T-helper 17 cell (primary cell): ENCODE data around the gene ABCD2. TPM values are rescaled to one million over a fixed set of nuclear protein-coding genes. Genes with fewer than 3 reads are reported as not detected.
A peak's percentile ranks its signal among the peaks of the same experiment; 100 is the strongest.

ENCODE experiments used
- ATAC-seq: fragments of 150-1000 bp; cut with Tn5 transposase; 2 replicates; pipeline ENCODE4 v1.10.0; 2021; ENCODE audit warnings: mild to moderate bottlenecking, moderate library complexity
- DNase-seq, 3 donors: peaks; one replicate each; pipeline versions ENCODE4 v3.0.0 to v3.0.0-alpha.2; 2020 to 2021
- H3K9me3 ChIP-seq: one replicate; pipeline ENCODE4 v1.7.0; 2013; ENCODE audit warnings: low read length, mild to moderate bottlenecking; ENCODE audit not compliant: control insufficient read depth, poor library complexity, severe bottlenecking
- H3K27ac Mint-ChIP-seq: one replicate; pipeline ENCODE4 v1.8.0; 2022; ENCODE audit warnings: mild to moderate bottlenecking, moderate library complexity, mixed read lengths
- H3K27me3 Mint-ChIP-seq: one replicate; pipeline ENCODE4 v1.8.0; 2022; ENCODE audit warnings: mixed read lengths
- H3K36me3 Mint-ChIP-seq: one replicate; pipeline ENCODE4 v1.8.0; 2022; ENCODE audit warnings: low read depth, mixed read lengths
- H3K4me1 Mint-ChIP-seq: one replicate; pipeline ENCODE4 v1.8.0; 2022; ENCODE audit warnings: mild to moderate bottlenecking, mixed read lengths
- H3K4me3 Mint-ChIP-seq: one replicate; pipeline ENCODE4 v1.8.0; 2022; ENCODE audit warnings: mild to moderate bottlenecking, moderate library complexity, mixed read lengths
- total RNA-seq, 4 donors: library from RNA in 2 of 4; stranded (reverse) in 2 of 4; gene quantifications; one replicate each; pipeline ENCODE4 v1.2.3 and lab custom pipeline; 2022 to 2026

Gene ABCD2
- total RNA-seq, 2 donors from 2014 or later, result 7.5 to 9.1 TPM

GRCh38 chr12:39621670-39622069 lies 2.1 kb upstream of the ABCD2 start:
- Mint-ChIP-seq H3K4me3 (no peak overlapping the region), H3K27me3 (no peaks in the 10 kb centered on the region), H3K36me3 (peaks cover 2% of the 10 kb centered on the region), H3K4me1 (peaks cover 32% of the 10 kb centered on the region), H3K27ac (no peak overlapping the region)
- no peak for ATAC-seq
- DNase-seq, result no peak
- no peaks in the 10 kb centered on the region for H3K9me3 ChIP-seq

GRCh38 chr12:39620659-39621658 lies 1.4 kb upstream of the ABCD2 start:
- H3K27me3 Mint-ChIP-seq, result no peaks in the 10 kb centered on the region
- DNase-seq (peak in 2 of 3 donors; percentile 18), ATAC-seq (peak; percentile 32)
- peaks cover 2% of the 10 kb centered on the region for H3K36me3 Mint-ChIP-seq
- H3K4me3 Mint-ChIP-seq, result no peak overlapping the region
- no peaks in the 10 kb centered on the region for H3K9me3 ChIP-seq
- H3K4me1 Mint-ChIP-seq, result peaks cover 30% of the 10 kb centered on the region
- H3K27ac Mint-ChIP-seq, result no peak overlapping the region

GRCh38 chr12:39619316-39619659 lies 315 bp downstream of the ABCD2 start:
- ATAC-seq (peak; percentile 24), DNase-seq (no peak)
- H3K36me3 Mint-ChIP-seq, result peaks cover 3% of the 10 kb centered on the region
- no peaks in the 10 kb centered on the region for H3K27me3 Mint-ChIP-seq
- no peak overlapping the region for H3K27ac Mint-ChIP-seq
- H3K4me1 Mint-ChIP-seq, result peaks cover 31% of the 10 kb centered on the region
- no peak overlapping the region for H3K4me3 Mint-ChIP-seq
- H3K9me3 ChIP-seq, result no peaks in the 10 kb centered on the region

- H3K9me3 ChIP-seq, result no peaks in the 10 kb centered on the region
- no peak for DNase-seq
- peaks cover 35% of the 10 kb centered on the region for H3K4me1 Mint-ChIP-seq
Measured at GRCh38 chr12:39618701-39619100, 902 bp downstream of the ABCD2 start.

GRCh38 chr12:39617887-39618286 lies 1.7 kb downstream of the ABCD2 start:
- no peaks in the 10 kb centered on the region for H3K9me3 ChIP-seq
- H3K4me1 Mint-ChIP-seq, result peaks cover 38% of the 10 kb centered on the region
- H3K36me3 Mint-ChIP-seq, result peaks cover 8% of the 10 kb centered on the region
- H3K27me3 Mint-ChIP-seq, result no peaks in the 10 kb centered on the region
- H3K4me3 Mint-ChIP-seq, result no peak overlapping the region
- no peak for DNase-seq
- ATAC-seq, result no peak
- H3K27ac Mint-ChIP-seq, result no peak overlapping the region

More at GRCh38 chr12:39618701-39619100, 902 bp downstream of the ABCD2 start:
- Mint-ChIP-seq H3K27me3 (no peaks in the 10 kb centered on the region), H3K36me3 (peaks cover 7% of the 10 kb centered on the region), H3K27ac (no peak overlapping the region), H3K4me3 (no peak overlapping the region)
- ATAC-seq, result no peak

GRCh38 chr12:39616666-39617065 lies 2.9 kb downstream of the ABCD2 start:
- Mint-ChIP-seq H3K27ac (peak overlapping the region; percentile 72), H3K4me3 (peak overlapping the region; percentile 86), H3K4me1 (peaks cover 32% of the 10 kb centered on the region), H3K36me3 (peaks cover 10% of the 10 kb centered on the region), H3K27me3 (no peaks in the 10 kb centered on the region)
- ATAC-seq (no peak), DNase-seq (no peak)
- no peaks in the 10 kb centered on the region for H3K9me3 ChIP-seq

GRCh38 chr12:39616251-39616650 lies 3.4 kb downstream of the ABCD2 start:
- no peak for ATAC-seq

GRCh38 chr12:39613525-39613924 lies 6.1 kb downstream of the ABCD2 start:
- H3K9me3 ChIP-seq, result no peaks in the 10 kb centered on the region
- Mint-ChIP-seq H3K27ac (peak overlapping the region; percentile 78), H3K4me1 (peaks cover 34% of the 10 kb centered on the region), H3K4me3 (peak overlapping the region; percentile 45), H3K36me3 (peaks cover 10% of the 10 kb centered on the region), H3K27me3 (no peaks in the 10 kb centered on the region)
- DNase-seq, result no peak
- no peak for ATAC-seq

More at GRCh38 chr12:39616251-39616650, 3.4 kb downstream of the ABCD2 start:
- no peaks in the 10 kb centered on the region for H3K9me3 ChIP-seq
- Mint-ChIP-seq H3K27me3 (no peaks in the 10 kb centered on the region), H3K4me1 (peaks cover 32% of the 10 kb centered on the region), H3K4me3 (peak overlapping the region; percentile 86), H3K36me3 (peaks cover 10% of the 10 kb centered on the region), H3K27ac (peak overlapping the region; percentile 72)
- DNase-seq, result no peak

GRCh38 chr12:39612250-39612649 lies 7.4 kb downstream of the ABCD2 start:
- ATAC-seq (no peak), DNase-seq (no peak)
- no peak overlapping the region for H3K4me3 Mint-ChIP-seq
- H3K27ac Mint-ChIP-seq, result peak overlapping the region; percentile 60
- H3K4me1 Mint-ChIP-seq, result peaks cover 32% of the 10 kb centered on the region
- H3K27me3 Mint-ChIP-seq, result no peaks in the 10 kb centered on the region
- H3K9me3 ChIP-seq, result no peaks in the 10 kb centered on the region
- peaks cover 11% of the 10 kb centered on the region for H3K36me3 Mint-ChIP-seq

GRCh38 chr12:39611818-39612217 lies 7.8 kb downstream of the ABCD2 start:
- H3K36me3 Mint-ChIP-seq, result peaks cover 12% of the 10 kb centered on the region
- no peaks in the 10 kb centered on the region for H3K27me3 Mint-ChIP-seq
- ATAC-seq (no peak), DNase-seq (no peak)
- peaks cover 33% of the 10 kb centered on the region for H3K4me1 Mint-ChIP-seq
- no peaks in the 10 kb centered on the region for H3K9me3 ChIP-seq
- no peak overlapping the region for H3K4me3 Mint-ChIP-seq
- peak overlapping the region; percentile 60 for H3K27ac Mint-ChIP-seq

GRCh38 chr12:39610436-39611025 lies 9.1 kb downstream of the ABCD2 start:
- Mint-ChIP-seq H3K27me3 (no peaks in the 10 kb centered on the region), H3K27ac (peak overlapping the region; percentile 60), H3K36me3 (peaks cover 16% of the 10 kb centered on the region), H3K4me3 (no peak overlapping the region), H3K4me1 (peaks cover 37% of the 10 kb centered on the region)
- ATAC-seq, result no peak
- H3K9me3 ChIP-seq, result no peaks in the 10 kb centered on the region
- DNase-seq, result no peak

- H3K4me3 Mint-ChIP-seq, result no peak overlapping the region
- no peaks in the 10 kb centered on the region for H3K9me3 ChIP-seq
- H3K4me1 Mint-ChIP-seq, result peaks cover 24% of the 10 kb centered on the region
- H3K27ac Mint-ChIP-seq, result peak overlapping the region; percentile 53
- no peaks in the 10 kb centered on the region for H3K27me3 Mint-ChIP-seq
- DNase-seq, result no peak
- no peak for ATAC-seq
- peaks cover 10% of the 10 kb centered on the region for H3K36me3 Mint-ChIP-seq
Measured at GRCh38 chr12:39606712-39607423, 12.7 kb downstream of the ABCD2 start.

- Mint-ChIP-seq H3K27me3 (no peaks in the 10 kb centered on the region), H3K4me1 (peaks cover 19% of the 10 kb centered on the region), H3K36me3 (peaks cover 7% of the 10 kb centered on the region), H3K4me3 (no peak overlapping the region), H3K27ac (no peak overlapping the region)
- H3K9me3 ChIP-seq, result no peaks in the 10 kb centered on the region
- no peak for DNase-seq
- ATAC-seq, result no peak
Measured at GRCh38 chr12:39605996-39606395, 13.6 kb downstream of the ABCD2 start.
